GM12892 (cell line): ENCODE results near the gene PXMP4.

Source experiments
- DNase-seq: peaks from one replicate; pipeline ENCODE4 v3.0.0; 2011; ENCODE audit not compliant: insufficient read length
- FAIRE-seq: peaks from 2 replicates; lab custom pipeline; 2011; peaks lifted over from hg19 to GRCh38; lab: Jason Lieb, UNC
- POLR2A ChIP-seq: IDR thresholded peaks from 2 replicates; pipeline ENCODE4 v1.6.1; 2011; ENCODE audit warnings: low read depth, low read length, control low read depth
- POLR2AphosphoS5 ChIP-seq: IDR thresholded peaks from 2 replicates; pipeline ENCODE4 v1.6.1; 2011; ENCODE audit warnings: low read depth, low read length, control low read depth
- TAF1 ChIP-seq: IDR thresholded peaks from 2 replicates; pipeline ENCODE4 v1.6.1; 2011; ENCODE audit warnings: low read depth, mild to moderate bottlenecking, control low read depth, low read length, borderline replicate concordance

Gene PXMP4

DNA sequence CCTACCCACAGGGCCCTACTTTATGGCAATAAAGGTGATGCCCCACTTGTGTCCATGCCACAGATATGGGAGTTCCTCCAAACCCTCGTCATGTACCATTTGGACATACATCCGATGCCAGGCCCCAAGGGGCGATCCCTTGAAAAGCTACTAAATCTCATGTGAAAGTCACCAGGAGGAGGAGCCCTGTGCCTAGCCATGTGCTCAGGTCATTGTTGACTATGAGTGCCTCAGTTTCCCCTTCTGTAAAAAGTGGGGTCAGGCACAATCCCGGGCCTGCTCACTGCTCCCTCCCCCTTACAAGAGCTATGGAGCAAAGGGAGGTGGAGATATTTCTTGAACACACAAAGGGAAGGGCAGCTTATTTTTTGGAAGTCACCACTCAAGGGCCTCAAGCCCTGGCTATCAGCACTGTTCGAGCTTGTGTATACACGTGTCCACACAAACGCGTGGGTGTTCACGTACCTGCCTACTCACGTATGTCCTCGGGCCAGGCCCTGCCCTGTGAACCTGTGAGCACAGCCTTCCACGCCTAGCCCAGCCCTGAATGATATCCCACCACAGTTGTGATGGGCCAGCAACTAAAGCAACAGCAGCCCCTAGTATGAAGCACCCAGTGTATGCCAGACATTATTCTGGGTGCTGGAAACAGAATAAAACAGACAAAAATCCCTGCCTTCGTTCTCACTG, 51.5 kb downstream of the PXMP4 start:
- TF ChIP-seq TAF1, result no peak
- no peak for TF ChIP-seq POLR2AphosphoS5
- TF ChIP-seq POLR2A, result no peak; the same call in 1 of the 2 replicates
- DNase-seq (no peak), FAIRE-seq (no peak)

DNA sequence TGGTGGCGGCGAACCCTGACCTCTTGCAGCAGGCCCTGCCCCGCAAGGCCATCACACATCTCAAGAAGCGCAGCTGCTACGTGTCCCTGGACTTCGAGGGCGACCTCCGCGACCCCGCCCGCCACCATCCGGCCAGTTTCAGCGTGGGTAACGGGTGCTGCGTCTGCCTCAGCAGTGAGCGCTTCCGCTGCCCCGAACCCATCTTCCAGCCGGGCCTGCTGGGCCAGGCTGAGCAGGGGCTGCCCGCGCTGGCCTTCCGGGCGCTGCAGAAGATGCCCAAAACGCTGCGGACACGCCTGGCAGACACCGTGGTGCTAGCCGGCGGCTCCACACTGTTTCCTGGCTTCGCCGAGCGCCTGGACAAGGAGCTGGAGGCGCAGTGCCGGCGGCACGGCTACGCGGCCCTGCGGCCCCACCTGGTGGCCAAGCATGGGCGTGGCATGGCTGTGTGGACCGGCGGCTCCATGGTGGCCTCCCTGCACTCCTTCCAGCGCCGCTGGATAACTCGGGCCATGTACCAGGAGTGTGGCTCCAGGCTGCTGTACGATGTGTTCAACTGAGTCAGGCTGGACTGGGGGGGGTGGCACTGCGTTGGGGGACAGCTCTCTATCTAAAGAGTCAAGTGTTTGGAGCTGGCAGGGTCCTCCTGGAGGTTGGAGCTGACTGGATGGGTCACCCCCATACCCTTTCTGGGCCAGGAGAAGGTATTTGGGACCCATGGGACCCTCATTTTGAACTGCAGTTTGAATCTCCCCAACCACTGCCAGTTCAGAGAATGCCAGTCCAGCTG, 52.2 kb downstream of the PXMP4 start:
- no peak for TF ChIP-seq TAF1
- no peak for TF ChIP-seq POLR2AphosphoS5
- no peak for TF ChIP-seq POLR2A
- DNase-seq (peak; percentile 91), FAIRE-seq (peak; percentile 92)

GRCh38 chr20:33667245-33667675, 52.9 kb downstream of the PXMP4 start:
- FAIRE-seq (peak; percentile 24), DNase-seq (peak; percentile 50)
- TF ChIP-seq POLR2A (no peak), TAF1 (no peak), POLR2AphosphoS5 (no peak)

DNA sequence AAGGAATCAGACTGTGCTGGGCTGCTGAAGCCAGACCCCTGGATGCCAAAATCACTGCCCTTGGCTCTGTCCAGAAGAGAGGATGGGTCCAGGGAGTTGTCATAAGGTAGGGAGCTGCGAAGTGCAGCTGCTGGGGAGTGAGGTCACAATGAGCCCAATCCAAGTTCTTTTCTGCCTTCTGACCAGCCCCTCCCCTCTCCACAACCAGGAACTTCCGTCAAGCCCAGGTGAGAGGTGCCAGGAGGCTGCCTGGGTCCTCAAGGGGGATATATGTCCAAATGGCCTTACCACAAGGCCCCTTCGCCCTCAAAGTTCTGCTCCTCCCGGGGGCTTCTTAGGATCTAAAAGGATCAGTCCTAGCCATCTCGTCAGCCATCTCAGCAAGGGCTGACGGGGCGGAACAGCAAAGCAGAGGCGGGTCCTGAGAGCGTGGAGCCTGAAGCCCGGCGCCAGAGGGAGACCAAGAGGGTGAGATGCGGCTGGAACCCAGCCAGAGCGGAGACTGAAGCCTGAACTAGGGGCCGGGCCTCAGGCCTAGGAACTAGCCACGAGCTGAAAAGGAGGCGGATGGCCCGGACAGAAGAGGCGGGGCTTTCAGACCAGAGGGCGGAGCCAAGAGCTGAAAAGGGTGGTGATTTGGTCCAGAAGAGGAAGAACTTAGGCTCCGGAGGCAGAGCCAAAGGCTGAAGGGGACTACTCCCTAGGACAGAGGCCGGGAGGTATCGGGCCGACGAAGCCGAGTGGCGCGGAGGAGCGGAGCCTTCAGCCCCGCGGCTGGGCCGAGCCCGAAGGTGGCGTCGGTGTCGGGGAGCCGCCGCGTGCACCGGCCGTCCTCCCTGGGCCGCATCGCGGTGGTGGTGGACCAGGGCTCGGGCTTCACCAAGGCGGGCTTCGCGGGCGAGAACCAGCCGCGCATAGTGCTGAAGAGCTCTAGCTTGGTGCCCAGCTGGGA, 53.5 kb downstream of the PXMP4 start, which contains the start of gene ACTL10:
ACTL10 (plus strand) TSS at position 651 of the 952 bp plus-strand sequence. CDS start 555 bp downstream, outside the sequence.
- TF ChIP-seq POLR2A, result peak; percentile 79
- TF ChIP-seq POLR2AphosphoS5, result peak; percentile 77
- TF ChIP-seq TAF1, result 0 out of 2 replicates have a peak, but pooled peaks have one; percentile 63
- DNase-seq (peak; percentile 93), FAIRE-seq (peak; percentile 84)

DNA sequence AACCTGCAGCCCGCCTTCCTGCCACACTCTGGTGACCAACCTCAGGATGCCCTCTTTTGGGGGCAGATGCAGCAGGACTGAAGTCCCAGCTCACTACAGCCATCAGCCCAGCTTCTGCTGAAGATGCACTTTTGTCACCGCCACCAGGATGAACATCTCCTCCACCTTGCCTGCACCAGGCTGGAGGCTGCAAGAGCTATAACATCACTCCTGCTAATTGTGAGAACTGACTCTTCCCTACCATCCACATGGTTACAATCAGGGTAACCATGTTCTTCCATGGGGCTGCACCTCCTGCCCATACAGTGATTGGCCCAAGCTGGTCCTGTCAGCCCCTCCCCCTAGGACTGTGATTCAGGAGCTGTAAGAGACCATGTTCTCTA, 55.4 kb downstream of the PXMP4 start:
- DNase-seq, result no peak
- FAIRE-seq, result no peak
- TF ChIP-seq TAF1, result no peak
- TF ChIP-seq POLR2A, result no peak
- TF ChIP-seq POLR2AphosphoS5, result no peak

- DNase-seq (no peak), FAIRE-seq (no peak)
- TF ChIP-seq TAF1, result no peak
- TF ChIP-seq POLR2A, result no peak
- no peak for TF ChIP-seq POLR2AphosphoS5
These were observed 55.9 kb downstream of the PXMP4 start for GRCh38 chr20:33664085-33664761.

DNA sequence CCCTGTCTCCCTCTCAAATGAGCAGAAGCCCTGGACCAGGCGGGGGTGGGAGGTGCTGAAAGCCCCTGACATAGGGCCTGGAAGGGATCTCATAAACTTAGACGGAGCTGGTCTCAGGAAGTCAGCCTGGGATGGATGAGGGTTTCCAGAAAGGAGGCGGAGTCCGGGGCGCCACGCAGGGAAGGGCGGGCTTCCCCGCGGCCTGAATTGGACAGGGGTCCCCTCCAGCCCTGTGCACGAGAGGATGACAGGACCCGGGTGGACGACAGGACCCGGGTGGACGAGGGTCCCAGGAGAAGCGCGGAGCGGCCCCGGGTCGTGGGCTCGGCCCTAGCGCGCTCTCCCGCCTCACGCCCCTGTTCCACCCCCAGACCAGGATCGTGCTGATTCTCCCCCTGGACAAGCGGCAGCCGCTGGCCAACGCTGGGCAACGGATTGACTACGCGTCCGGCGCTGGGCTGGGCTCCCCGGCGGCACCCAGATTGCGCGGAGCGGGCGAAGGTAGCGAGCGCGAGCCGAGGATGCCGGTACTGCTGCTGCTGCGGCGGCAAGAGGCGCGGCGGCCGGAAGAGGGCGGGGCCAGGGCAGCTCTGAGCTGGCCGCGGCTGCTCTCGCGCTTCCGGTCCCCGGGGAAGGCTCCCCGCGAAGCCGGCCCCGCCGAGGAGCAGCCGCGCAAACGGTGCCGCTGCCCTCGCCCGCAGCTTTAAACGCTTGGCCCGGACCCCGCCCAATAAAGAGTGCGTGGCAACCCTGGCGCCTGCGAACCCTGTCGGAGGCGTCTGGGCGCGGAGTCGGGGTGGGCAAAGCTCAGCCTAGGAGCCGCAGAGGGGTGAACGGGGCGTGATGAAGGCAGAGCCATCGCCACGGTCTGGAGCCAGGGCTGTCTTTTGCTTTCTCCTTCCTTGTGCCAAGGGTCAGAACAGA, 56.7 kb downstream of the PXMP4 start:
- TF ChIP-seq POLR2AphosphoS5 (peak; percentile 83), POLR2A (peak; percentile 84), TAF1 (peak; percentile 62; the same call in 1 of the 2 replicates)
- peak; percentile 96 for FAIRE-seq
- DNase-seq, result peak; percentile 93

DNA sequence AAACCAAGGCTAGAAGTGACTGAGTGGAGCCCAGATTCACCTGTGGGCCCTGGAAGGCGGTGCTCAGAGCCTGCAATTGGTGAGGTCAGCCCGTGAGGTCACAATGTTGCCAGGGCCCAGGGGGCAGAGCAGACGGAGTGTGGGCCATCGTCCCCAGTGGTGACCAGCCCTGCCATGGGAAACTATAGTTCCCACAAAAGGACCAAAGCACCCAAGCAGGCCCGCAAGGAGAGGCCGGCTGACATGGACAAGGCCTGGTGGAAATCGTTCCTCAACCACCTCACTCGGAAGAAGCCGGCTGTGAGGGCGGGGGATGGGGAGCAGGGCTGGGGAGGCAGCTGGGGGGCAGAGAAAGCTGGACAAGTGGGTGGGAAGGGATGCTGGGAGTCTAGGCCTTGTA, 57.9 kb downstream of the PXMP4 start, which contains the start of gene C20orf144:
C20orf144 (plus strand) TSS at position 156 of the 400 bp plus-strand sequence; CDS start at position 175, 19 bp downstream.
- TF ChIP-seq TAF1 (no peak), POLR2AphosphoS5 (no peak), POLR2A (no peak)
- FAIRE-seq, result no peak
- no peak for DNase-seq

- FAIRE-seq (no peak), DNase-seq (no peak)
- TF ChIP-seq POLR2AphosphoS5, result no peak
- no peak for TF ChIP-seq TAF1
These were observed 59.4 kb downstream of the PXMP4 start for GRCh38 chr20:33660685-33661058.

DNA sequence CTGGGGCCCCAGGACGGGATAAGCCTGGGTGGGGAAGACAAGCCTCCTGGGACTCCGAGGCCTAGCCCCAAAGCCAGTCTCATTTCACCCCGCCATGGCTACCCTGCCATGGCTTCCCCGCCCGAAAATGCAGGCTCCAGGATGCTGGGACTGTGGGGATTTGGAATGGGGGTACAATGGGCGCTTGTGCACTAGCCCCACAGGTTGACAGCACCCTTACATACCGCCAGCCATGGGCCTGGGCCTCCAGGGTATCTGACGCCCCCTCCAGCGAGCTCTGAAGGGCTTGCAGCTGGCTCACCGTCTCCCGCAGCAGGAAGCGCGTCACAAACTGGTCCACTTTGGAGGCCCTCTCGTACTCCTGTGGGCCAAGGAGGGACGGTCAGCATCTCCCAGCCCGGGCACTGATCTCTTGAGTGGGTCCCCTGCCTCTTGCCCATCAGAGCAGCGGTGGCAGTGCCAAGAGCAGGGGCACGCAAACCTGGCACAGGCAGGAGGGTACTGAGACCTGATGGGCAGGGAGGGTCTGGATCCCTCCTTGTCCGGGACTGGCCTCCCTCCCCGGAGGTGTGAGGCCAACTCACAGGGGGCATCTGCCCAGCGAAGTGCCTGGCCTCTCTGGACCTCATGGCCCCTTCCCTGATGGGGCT, 60.0 kb downstream of the PXMP4 start:
- DNase-seq (no peak), FAIRE-seq (no peak)
- no peak for TF ChIP-seq TAF1
- TF ChIP-seq POLR2A, result no peak
- TF ChIP-seq POLR2AphosphoS5, result no peak
